Urinary bladder (tissue), 4 donors: Measurements from ENCODE around the gene PI4K2B. TPM values are rescaled to one million over a fixed set of nuclear protein-coding genes. Genes with fewer than 3 reads are reported as not detected.
A peak's percentile ranks its signal among the peaks of the same experiment; 100 is the strongest.
"Not testable (repeated sequence)": the region's sequence is repeated elsewhere in the genome, so short reads cannot be mapped to it uniquely, and the experiment has no call there.

Experiments used
- DNase-seq: peaks from one replicate; pipeline ENCODE4 v3.0.0-alpha.2; 2015; ENCODE audit errors: extremely low spot score
- H3K27ac ChIP-seq: one replicate; pipeline ENCODE4 v1.5.1; 2013; ENCODE audit warnings: low read depth, mild to moderate bottlenecking, moderate library complexity
- H3K36me3 ChIP-seq: one replicate; pipeline ENCODE4 v1.6.1; 2013; ENCODE audit warnings: mild to moderate bottlenecking, moderate library complexity; ENCODE audit not compliant: insufficient read depth
- H3K4me1 ChIP-seq: one replicate; pipeline ENCODE4 v1.6.1; 2013; ENCODE audit warnings: mild to moderate bottlenecking, moderate library complexity; ENCODE audit not compliant: insufficient read depth
- H3K4me3 ChIP-seq: one replicate; pipeline ENCODE4 v1.5.1; 2013; ENCODE audit warnings: low read depth, low read length
- WGBS: extraction: QIAGEN DNeasy Blood & Tissue Kit; methylation state at CpG from one replicate; pipeline ENCODE4 v1.1.7; 2013; 5-methylcytosine and 5-hydroxymethylcytosine counted together
- polyA plus RNA-seq: library from polyadenylated mRNA; stranded (reverse); fragments of 200-250 nt; gene quantifications from one replicate; pipeline ENCODE4 v1.2.3, GENCODE V29; 2013
- total RNA-seq: library from RNA; depleted of rRNA; stranded (reverse); fragments of >200 nt; gene quantifications from one replicate; pipeline ENCODE4 v1.2.3, GENCODE V29; 2014
- donor health status: healthy with polysubstance abuse.
- donor health status: healthy.

PI4K2B gene
- total and polyA plus RNA-seq, 2 donors, result 8.3 to 29.0 TPM

- 78% methylated on average over 9 of the region's 9 CpGs for WGBS
These were observed 18.6 kb downstream of the PI4K2B start for GRCh38 chr4:25252230-25253070.

GRCh38 chr4:25253071-25253445 is 19.2 kb downstream of the PI4K2B start:
- Histone ChIP-seq H3K27ac (no peak overlapping the region), H3K36me3 (peaks cover 2% of the 10 kb centered on the region), H3K4me1 (no peaks in the 10 kb centered on the region), H3K4me3 (no peak overlapping the region)
- WGBS, result 16% methylated on average over 2 of the region's 2 CpGs
- no peak for DNase-seq

More at GRCh38 chr4:25252230-25253070, 18.6 kb downstream of the PI4K2B start:
- Histone ChIP-seq H3K27ac (no peak overlapping the region), H3K4me1 (no peaks in the 10 kb centered on the region), H3K36me3 (peaks cover 2% of the 10 kb centered on the region), H3K4me3 (no peak overlapping the region)
- DNase-seq, result no peak

GRCh38 chr4:25253786-25254185 is 20.0 kb downstream of the PI4K2B start:
- H3K27ac ChIP-seq, H3K4me3 ChIP-seq, DNase-seq, H3K4me1 ChIP-seq, H3K36me3 ChIP-seq: not testable (repeated sequence)
- 92% methylated on average over 12 of the region's 12 CpGs for WGBS

GRCh38 chr4:25258980-25259578 is 25.2 kb downstream of the PI4K2B start:
- DNase-seq, result no peak
- no peaks in the 10 kb centered on the region for H3K4me1 ChIP-seq
- WGBS, result 95% methylated on average over 2 of the region's 2 CpGs
- peaks cover 5% of the 10 kb centered on the region for H3K36me3 ChIP-seq
- H3K4me3 ChIP-seq, result no peak overlapping the region
- no peak overlapping the region for H3K27ac ChIP-seq

GRCh38 chr4:25271866-25272265 is 38.0 kb downstream of the PI4K2B start:
- WGBS, result 97% methylated on average over 3 of the region's 3 CpGs
- DNase-seq, result no peak
- peaks cover 2% of the 10 kb centered on the region for H3K36me3 ChIP-seq

GRCh38 chr4:25280210-25280609 is 46.4 kb downstream of the PI4K2B start:
- no peak for DNase-seq
- Histone ChIP-seq H3K36me3 (peaks cover 2% of the 10 kb centered on the region), H3K4me3 (no peak overlapping the region), H3K27ac (no peak overlapping the region), H3K4me1 (no peaks in the 10 kb centered on the region)
- WGBS, result 87% methylated on average over 4 of the region's 4 CpGs

More at GRCh38 chr4:25271866-25272265, 38.0 kb downstream of the PI4K2B start:
- Histone ChIP-seq H3K4me3 (no peak overlapping the region), H3K27ac (no peak overlapping the region), H3K4me1 (no peaks in the 10 kb centered on the region)

- Histone ChIP-seq H3K4me3 (no peak overlapping the region), H3K4me1 (no peaks in the 10 kb centered on the region), H3K36me3 (no peaks in the 10 kb centered on the region), H3K27ac (no peak overlapping the region)
- 76% methylated on average over 3 of the region's 3 CpGs for WGBS
- DNase-seq, result no peak
These were observed 50.1 kb downstream of the PI4K2B start for GRCh38 chr4:25283948-25284347.

- H3K36me3 ChIP-seq, result no peaks in the 10 kb centered on the region
These were observed 50.6 kb downstream of the PI4K2B start for GRCh38 chr4:25284466-25284865.

GRCh38 chr4:25290490-25291067 is 56.7 kb downstream of the PI4K2B start:
- 37% methylated on average over 11 of the region's 11 CpGs for WGBS
- Histone ChIP-seq H3K4me3 (no peak overlapping the region), H3K4me1 (no peaks in the 10 kb centered on the region), H3K36me3 (no peaks in the 10 kb centered on the region), H3K27ac (no peak overlapping the region)
- DNase-seq, result no peak

More at GRCh38 chr4:25284466-25284865, 50.6 kb downstream of the PI4K2B start:
- no peak for DNase-seq
- no peaks in the 10 kb centered on the region for H3K4me1 ChIP-seq
- no peak overlapping the region for H3K4me3 ChIP-seq
- WGBS, result 81% methylated on average over 3 of the region's 3 CpGs
- no peak overlapping the region for H3K27ac ChIP-seq

GRCh38 chr4:25291158-25291733 is 57.4 kb downstream of the PI4K2B start:
- 79% methylated on average over 12 of the region's 12 CpGs for WGBS
- no peak for DNase-seq

GRCh38 chr4:25297528-25298242 is 63.9 kb downstream of the PI4K2B start:
- 86% methylated on average over 5 of the region's 5 CpGs for WGBS
- Histone ChIP-seq H3K4me3 (no peak overlapping the region), H3K27ac (no peak overlapping the region), H3K4me1 (no peaks in the 10 kb centered on the region), H3K36me3 (no peaks in the 10 kb centered on the region)
- DNase-seq, result no peak

More at GRCh38 chr4:25291158-25291733, 57.4 kb downstream of the PI4K2B start:
- Histone ChIP-seq H3K36me3 (no peaks in the 10 kb centered on the region), H3K27ac (no peak overlapping the region), H3K4me3 (no peak overlapping the region), H3K4me1 (no peaks in the 10 kb centered on the region)

GRCh38 chr4:25299476-25300203 is 65.8 kb downstream of the PI4K2B start:
- Histone ChIP-seq H3K4me3 (no peak overlapping the region), H3K4me1 (no peaks in the 10 kb centered on the region), H3K27ac (no peak overlapping the region), H3K36me3 (no peaks in the 10 kb centered on the region)
- 39% methylated on average over 10 of the region's 10 CpGs for WGBS
- DNase-seq, result peak; percentile 51

GRCh38 chr4:25301471-25301870 is 67.6 kb downstream of the PI4K2B start:
- Histone ChIP-seq H3K4me1 (no peaks in the 10 kb centered on the region), H3K36me3 (no peaks in the 10 kb centered on the region), H3K27ac (no peak overlapping the region), H3K4me3 (no peak overlapping the region)
- WGBS, result 78% methylated on average over 4 of the region's 4 CpGs
- DNase-seq, result no peak
